AG04450 (cell line): ENCODE results near the gene UCK2. TPM values are rescaled to one million over a fixed set of nuclear protein-coding genes. Genes with fewer than 3 reads are reported as not detected.
A peak's percentile ranks its signal among the peaks of the same experiment; 100 is the strongest.

Source experiments
- CTCF ChIA-PET: fragments of 300-600, 350-600 bp; formaldehyde crosslinking; extraction: SDS; loops from one replicate; lab custom pipeline; 2022; ENCODE audit warnings: antibody characterized with exemption, inconsistent platforms; lab: Charles Lee
- POLR2A ChIA-PET: fragments of 350-600 bp; formaldehyde crosslinking; extraction: SDS; loops from one replicate; lab custom pipeline; 2021; ENCODE audit warnings: antibody characterized with exemption, inconsistent platforms; lab: Yijun Ruan, JAX
- DNase-seq: peaks from one replicate; pipeline ENCODE4 v3.0.0-alpha.2; 2011; ENCODE audit warnings: low read depth, low spot score
- H3K27ac ChIP-seq: one replicate; pipeline ENCODE4 v1.5.1; 2012; ENCODE audit warnings: low read depth, low read length, control low read depth
- H3K27me3 ChIP-seq: one replicate; pipeline ENCODE4 v1.6.0; 2012; ENCODE audit warnings: low read length; ENCODE audit not compliant: control insufficient read depth, insufficient read depth
- H3K4me3 ChIP-seq: 2 replicates; pipeline ENCODE4 v1.5.1; 2011; ENCODE audit warnings: mild to moderate bottlenecking, low read depth, low read length, control low read depth
- H3K9me3 ChIP-seq: 2 replicates; pipeline ENCODE4 v1.5.1; 2012; ENCODE audit warnings: low read length; ENCODE audit not compliant: control insufficient read depth, insufficient read depth
- CTCF ChIP-seq: IDR thresholded peaks from 2 replicates; pipeline ENCODE4 v1.5.1; 2011; ENCODE audit warnings: low read depth, low read length, control low read depth, inconsistent platforms
- polyA plus RNA-seq: library from polyadenylated mRNA; depleted of rRNA; stranded (reverse); fragments of >200 nt; gene quantifications from 2 replicates; pipeline ENCODE4 v1.2.3, GENCODE V29; 2011

Gene UCK2
- polyA plus RNA-seq, 1 experiment, result 52.7 TPM

DNA sequence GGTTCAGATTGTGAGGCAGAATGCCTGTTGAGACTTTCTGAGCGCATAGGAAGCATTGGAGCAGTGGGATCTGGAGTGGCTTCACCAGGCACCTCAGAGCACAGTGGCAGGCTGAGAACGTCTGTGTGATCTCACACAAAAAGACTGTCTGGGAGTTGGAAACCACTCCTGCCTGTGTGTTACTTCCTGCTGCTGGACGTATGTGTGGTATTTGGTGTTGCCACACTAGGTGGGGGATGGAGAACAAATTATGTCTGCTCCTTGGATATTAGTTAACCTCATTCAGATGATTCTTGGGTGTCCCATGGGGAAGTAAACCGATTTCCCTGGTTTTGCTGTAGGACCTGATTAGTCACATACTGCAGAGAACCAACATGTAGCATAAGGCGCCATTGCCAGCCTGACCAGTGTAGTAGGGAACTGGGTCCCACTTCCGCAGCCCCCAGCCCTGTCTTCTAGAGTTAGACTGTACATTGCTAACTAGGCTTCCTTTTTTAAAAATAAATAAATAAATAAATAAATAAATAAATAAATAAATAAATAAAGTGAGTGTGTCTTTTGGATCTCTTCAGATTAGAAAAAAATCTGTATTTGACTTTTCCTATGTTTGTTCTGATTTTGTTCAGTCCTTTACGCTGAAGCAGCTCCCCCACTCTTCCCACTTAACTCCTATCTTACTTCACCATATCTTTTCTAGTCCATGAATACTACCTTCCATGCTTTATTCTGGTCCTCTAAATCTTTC is 26.9 kb downstream of the UCK2 start:
- peak; percentile 74 for DNase-seq
- ChIA-PET POLR2A (no interaction called here), CTCF (interaction anchor here (0.8 to 2.0 kb wide), 2 partner anchors 25 to 59 kb away, joined by 3 to 6 read pairs; no protein-coding TSS in a partner anchor)
- no peak for TF ChIP-seq CTCF
- Histone ChIP-seq H3K27me3 (no peaks in the 10 kb centered on the region), H3K4me3 (no peak overlapping the region), H3K27ac (peak overlapping the region; percentile 92), H3K9me3 (no peaks in the 10 kb centered on the region)

GRCh38 chr1:165855010-165855838 is 27.8 kb downstream of the UCK2 start:
- CTCF ChIA-PET, result interaction anchor here (0.5 to 2.0 kb wide), 5 partner anchors 26 to 72 kb away, joined by 3 to 6 read pairs (median 3); no protein-coding TSS in a partner anchor
- no peak for TF ChIP-seq CTCF

GRCh38 chr1:165856021-165856420 is 28.6 kb downstream of the UCK2 start:
- no peak overlapping the region for H3K27ac ChIP-seq
- POLR2A ChIA-PET, result interaction anchor here (0.6 to 1.2 kb wide), 2 partner anchors 17 to 27 kb away, joined by 3 read pairs; no protein-coding TSS in a partner anchor
- H3K9me3 ChIP-seq, result no peaks in the 10 kb centered on the region
- H3K27me3 ChIP-seq, result no peaks in the 10 kb centered on the region
- DNase-seq, result no peak
- H3K4me3 ChIP-seq, result no peak overlapping the region
- CTCF ChIA-PET, result interaction anchor here (0.5 to 2.0 kb wide), 4 partner anchors 16 to 58 kb away, joined by 3 to 6 read pairs (median 4); no protein-coding TSS in a partner anchor
- no peak for TF ChIP-seq CTCF

More at GRCh38 chr1:165855010-165855838, 27.8 kb downstream of the UCK2 start:
- Histone ChIP-seq H3K9me3 (no peaks in the 10 kb centered on the region), H3K4me3 (no peak overlapping the region), H3K27ac (no peak overlapping the region), H3K27me3 (no peaks in the 10 kb centered on the region)
- POLR2A ChIA-PET, result interaction anchor here (1.2 kb wide), 1 partner anchor 26 kb away, joined by 3 read pairs; no protein-coding TSS in a partner anchor
- DNase-seq, result no peak

GRCh38 chr1:165856606-165857005 is 29.2 kb downstream of the UCK2 start:
- no peak overlapping the region for H3K4me3 ChIP-seq
- POLR2A ChIA-PET, result interaction anchor here (0.6 to 1.2 kb wide), 2 partner anchors 18 to 28 kb away, joined by 3 read pairs; no protein-coding TSS in a partner anchor
- TF ChIP-seq CTCF, result no peak
- CTCF ChIA-PET, result interaction anchor here (0.5 to 1.6 kb wide), 2 partner anchors 15 to 57 kb away, joined by 3 to 6 read pairs; no protein-coding TSS in a partner anchor
- no peak overlapping the region for H3K27ac ChIP-seq
- no peak for DNase-seq
- no peaks in the 10 kb centered on the region for H3K9me3 ChIP-seq
- no peaks in the 10 kb centered on the region for H3K27me3 ChIP-seq
